H1 (cell line): ENCODE data around the gene KRTCAP2. TPM values are rescaled to one million over a fixed set of nuclear protein-coding genes. Genes with fewer than 3 reads are reported as not detected.

Experiments
- CTCF ChIA-PET: fragments of 300-600 bp; sonication (Branson Sonifier 250); formaldehyde crosslinking; loops from one replicate; lab custom pipeline; 2021; ENCODE audit not compliant: partially characterized antibody; lab: Charles Lee
- POLR2A ChIA-PET: fragments of 300-600 bp; sonication (Branson Sonifier 250); formaldehyde crosslinking; loops from one replicate; lab custom pipeline; 2021; ENCODE audit warnings: inconsistent platforms; ENCODE audit not compliant: partially characterized antibody; lab: Charles Lee
- DNase-seq, 2 experiments: peaks; one replicate each; pipeline versions ENCODE4 v3.0.0 to v3.0.0-alpha.2; 2010 to 2022; ENCODE audit warnings: low spot score in 2 of 2, low read depth in 1 of 2, mixed read lengths in 1 of 2
- FAIRE-seq: peaks from 2 replicates; lab custom pipeline; 2011; peaks lifted over from hg19 to GRCh38; lab: Jason Lieb, UNC
- H2AFZ ChIP-seq: 2 replicates; pipeline ENCODE4 v1.8.1; 2012; ENCODE audit warnings: low read length, inconsistent platforms
- H2AK5ac ChIP-seq: 2 replicates; pipeline ENCODE4 v1.6.1; 2013; ENCODE audit warnings: low read depth, low read length
- H2BK120ac ChIP-seq: replicated peaks from 2 replicates; pipeline ENCODE3; 2013; ENCODE audit warnings: low read depth, low read length, inconsistent platforms
- H2BK12ac ChIP-seq: 2 replicates; pipeline ENCODE4 v1.6.1; 2013; ENCODE audit warnings: low read depth, low read length
- H2BK15ac ChIP-seq: 2 replicates; pipeline ENCODE4 v1.6.1; 2013; ENCODE audit warnings: low read length
- H2BK20ac ChIP-seq: 2 replicates; pipeline ENCODE4 v1.6.1; 2013; ENCODE audit warnings: low read length
- H2BK5ac ChIP-seq: 2 replicates; pipeline ENCODE4 v1.6.1; 2013; ENCODE audit warnings: low read depth, low read length
- H3K14ac ChIP-seq: 2 replicates; pipeline ENCODE4 v1.6.1; 2013; ENCODE audit warnings: inconsistent platforms; ENCODE audit not compliant: insufficient read length
- H3K18ac ChIP-seq: 2 replicates; pipeline ENCODE4 v1.6.1; 2013; ENCODE audit warnings: low read length; ENCODE audit errors: extremely low read depth
- H3K23ac ChIP-seq: 2 replicates; pipeline ENCODE4 v1.6.1; 2013; ENCODE audit warnings: inconsistent platforms; ENCODE audit not compliant: insufficient read length
- H3K23me2 ChIP-seq: 2 replicates; pipeline ENCODE4 v1.6.1; 2013; ENCODE audit warnings: low read depth, low read length
- H3K27ac ChIP-seq: 2 replicates; pipeline ENCODE4 v1.6.1; 2011; ENCODE audit warnings: low read depth, low read length, inconsistent platforms
- H3K27me3 ChIP-seq, 4 experiments: replicated peaks in 1 of 4; 1 replicate in 1 of 4; 2 replicates in 3 of 4; pipeline versions ENCODE4 v1.6.1 to v1.8.1; 2011 to 2013; ENCODE audit warnings: low read length in 3 of 4, mild to moderate bottlenecking in 3 of 4, inconsistent platforms in 2 of 4, mixed read lengths in 2 of 4, moderate library complexity in 1 of 4; ENCODE audit not compliant: control insufficient read depth in 3 of 4, insufficient read depth in 3 of 4; ENCODE audit errors: extremely low read depth in 1 of 4
- H3K36me3 ChIP-seq, 4 experiments: 2 replicates each; pipeline versions ENCODE4 v1.6.1 to v1.8.1; 2011 to 2013; ENCODE audit warnings: mild to moderate bottlenecking in 4 of 4, low read length in 3 of 4, moderate library complexity in 2 of 4, control low read depth in 1 of 4, inconsistent platforms in 1 of 4; ENCODE audit not compliant: insufficient read depth in 4 of 4, control insufficient read depth in 2 of 4
- H3K4ac ChIP-seq: replicated peaks from 2 replicates; pipeline ENCODE3; 2013; ENCODE audit warnings: low read length, low read depth, mixed read lengths, inconsistent platforms; ENCODE audit not compliant: insufficient read length
- H3K4me1 ChIP-seq, 4 experiments: replicated peaks in 1 of 4; 1 replicate in 1 of 4; 2 replicates in 3 of 4; pipeline versions ENCODE4 v1.6.1 to v1.8.1; 2011 to 2013; ENCODE audit warnings: low read length in 3 of 4, inconsistent platforms in 2 of 4, mixed read lengths in 1 of 4; ENCODE audit not compliant: insufficient read depth in 4 of 4, control insufficient read depth in 3 of 4
- H3K4me2 ChIP-seq, 2 experiments: 2 replicates each; pipeline versions ENCODE4 v1.6.1 to v1.8.1; 2011 to 2013; ENCODE audit warnings: low read depth in 2 of 2, low read length in 2 of 2, control low read depth in 1 of 2, inconsistent platforms in 1 of 2, mild to moderate bottlenecking in 1 of 2; ENCODE audit not compliant: insufficient read depth in 1 of 2
- H3K4me3 ChIP-seq, 4 experiments: fragments of 200-600, 300-600 bp in 1 of 4; sonication (generic), shearing (Covaris generic), sonication (Bioruptor Twin) in 1 of 4; 2 replicates each; pipeline versions ENCODE4 v1.5.1 to v1.8.1; 2011 to 2016; ENCODE audit warnings: low read length in 4 of 4, low read depth in 3 of 4, control low read depth in 2 of 4, inconsistent platforms in 2 of 4, mild to moderate bottlenecking in 2 of 4, mixed read lengths in 1 of 4, moderate library complexity in 1 of 4; ENCODE audit not compliant: insufficient read depth in 2 of 4; ENCODE audit errors: extremely low read depth in 1 of 4
- H3K56ac ChIP-seq: replicated peaks from 2 replicates; pipeline ENCODE3; 2013; ENCODE audit warnings: low read depth, mild to moderate bottlenecking, mixed read lengths, low read length, inconsistent platforms; ENCODE audit not compliant: insufficient read length
- H3K79me1 ChIP-seq: 2 replicates; pipeline ENCODE4 v1.6.1; 2013; ENCODE audit warnings: low read depth, low read length, control low read depth
- H3K79me2 ChIP-seq, 2 experiments: 2 replicates each; pipeline versions ENCODE4 v1.6.1 to v1.8.1; 2012 to 2013; ENCODE audit warnings: low read length in 2 of 2, mild to moderate bottlenecking in 2 of 2, inconsistent platforms in 1 of 2; ENCODE audit not compliant: insufficient read depth in 2 of 2, control insufficient read depth in 1 of 2
- H3K9ac ChIP-seq, 4 experiments: replicated peaks in 1 of 4; 1 replicate in 1 of 4; 2 replicates in 3 of 4; pipeline versions ENCODE4 v1.6.1 to v1.8.1; 2011 to 2013; ENCODE audit warnings: low read depth in 3 of 4, low read length in 3 of 4, control low read depth in 2 of 4, mild to moderate bottlenecking in 2 of 4, moderate library complexity in 2 of 4, inconsistent platforms in 1 of 4; ENCODE audit errors: extremely low read depth in 1 of 4
- H3K9me3 ChIP-seq, 2 experiments: 2 replicates each; pipeline versions ENCODE4 v1.6.1 to v1.8.1; 2012 to 2013; ENCODE audit warnings: mild to moderate bottlenecking in 2 of 2, moderate library complexity in 2 of 2, control low read depth in 1 of 2, inconsistent platforms in 1 of 2, low read depth in 1 of 2, low read length in 1 of 2, mixed read lengths in 1 of 2; ENCODE audit not compliant: insufficient read depth in 2 of 2
- H4K20me1 ChIP-seq, 2 experiments: replicated peaks in 1 of 2; 2 replicates each; pipeline versions ENCODE3 to v1.8.1; 2011 to 2013; ENCODE audit warnings: inconsistent platforms in 2 of 2, low read length in 2 of 2, mild to moderate bottlenecking in 1 of 2; ENCODE audit not compliant: insufficient read depth in 2 of 2, control insufficient read depth in 1 of 2
- H4K5ac ChIP-seq: 2 replicates; pipeline ENCODE4 v1.6.1; 2013; ENCODE audit warnings: low read length, low read depth, mixed read lengths, inconsistent platforms; ENCODE audit not compliant: insufficient read length
- H4K8ac ChIP-seq: 2 replicates; pipeline ENCODE4 v1.8.0; 2013; ENCODE audit warnings: mild to moderate bottlenecking, moderate library complexity, low read length, inconsistent platforms; ENCODE audit not compliant: insufficient read depth; ENCODE audit errors: extremely low read depth
- H4K91ac ChIP-seq: replicated peaks from 2 replicates; pipeline ENCODE3; 2013; ENCODE audit warnings: low read length, mixed read lengths, inconsistent platforms; ENCODE audit not compliant: insufficient read length
- EP300 ChIP-seq, 2 experiments: IDR thresholded peaks; 1 replicate in 1 of 2; 2 replicates in 1 of 2; pipeline ENCODE4 v1.6.1; 2011 to 2012; ENCODE audit warnings: low read depth in 2 of 2, low read length in 2 of 2, mild to moderate bottlenecking in 2 of 2, borderline replicate concordance in 1 of 2, inconsistent platforms in 1 of 2, moderate library complexity in 1 of 2
- EZH2 ChIP-seq: fragments of 200-600 bp; sonication (generic); IDR thresholded peaks from 2 replicates; pipeline ENCODE4 v1.7.1; 2012; ENCODE audit warnings: low read depth, mild to moderate bottlenecking, moderate library complexity, low read length, inconsistent platforms; ENCODE audit not compliant: severe bottlenecking
- JUN ChIP-seq: IDR thresholded peaks from 2 replicates; pipeline ENCODE4 v1.6.1; 2011; ENCODE audit warnings: low read depth, mild to moderate bottlenecking, improper control_type of control experiment, low read length
- NANOG ChIP-seq: IDR thresholded peaks from 2 replicates; pipeline ENCODE4 v1.6.1; 2011; ENCODE audit warnings: low read length, low read depth, mild to moderate bottlenecking, inconsistent platforms; ENCODE audit not compliant: insufficient read depth, poor library complexity, severe bottlenecking
- PHF8 ChIP-seq: fragments of 200-600 bp; sonication (generic); conservative IDR thresholded peaks from 2 replicates; pipeline ENCODE4 v1.7.1; 2012; ENCODE audit warnings: low read depth, mild to moderate bottlenecking, inconsistent platforms, low read length, moderate library complexity
- SIRT6 ChIP-seq: IDR thresholded peaks from one replicate; pipeline ENCODE4 v1.7.1; 2012; ENCODE audit warnings: low read length, inconsistent platforms
- SP1 ChIP-seq: IDR thresholded peaks from 2 replicates; pipeline ENCODE4 v1.6.1; 2011; ENCODE audit warnings: low read depth, low read length
- TAF1 ChIP-seq: IDR thresholded peaks from 2 replicates; pipeline ENCODE4 v1.6.1; 2011; ENCODE audit warnings: mild to moderate bottlenecking, low read depth, low read length
- TAF7 ChIP-seq: optimal IDR thresholded peaks from 2 replicates; pipeline ENCODE3; 2011; ENCODE audit warnings: low read depth, mild to moderate bottlenecking, inconsistent platforms, low read length, moderate library complexity, borderline replicate concordance
- WGBS, 2 experiments: shearing (Covaris generic) in 1 of 2; methylation state at CpG; one replicate each; pipeline versions ENCODE4 v1.1.6 to v1.1.7; 2013 to 2015; ENCODE audit warnings: low lambda C conversion rate in 2 of 2, mixed read lengths in 2 of 2, inconsistent platforms in 1 of 2, low coverage in 1 of 2, missing lambda C conversion rate in 1 of 2; ENCODE audit not compliant: insufficient replicate concordance in 2 of 2, insufficient coverage in 1 of 2, insufficient read length in 1 of 2; ENCODE audit errors: extremely low coverage in 1 of 2, missing lambda C conversion rate in 1 of 2; 5-methylcytosine and 5-hydroxymethylcytosine counted together
- polyA plus RNA-seq, 7 experiments: library from polyadenylated mRNA; depleted of rRNA in 3 of 7; stranded (reverse) in 5 of 7; unstranded in 2 of 7; fragments of >200 nt in 5 of 7; fragments of 200-250 nt in 2 of 7; gene quantifications; 1 replicate in 5 of 7; 2 replicates in 1 of 7; 4 replicates in 1 of 7; pipeline versions ENCODE4 v1.2.1 to v1.2.3, GENCODE V29; 2011 to 2013; ENCODE audit warnings: missing spikeins in 2 of 7, mixed read lengths in 2 of 7
- total RNA-seq: library from RNA; stranded (reverse); fragmentation: NEBNext Ultra II Directional; extraction: Animal tissue kit (Norgen Biotek cat#: 25700); gene quantifications from 2 replicates; pipeline ENCODE4 v1.2.1, GENCODE V29; 2021
- TF ChIP-seq, protein P1 (sequence below): IDR thresholded peaks from 2 replicates; pipeline ENCODE4 v1.6.1; 2012; ENCODE audit warnings: inconsistent platforms

KRTCAP2 gene
- total and polyA plus RNA-seq, 2 of the 8 experiments (the other 6 are each of a cell fraction or from before 2014, with no cell fraction given), result 146 to 317 TPM

DNA sequence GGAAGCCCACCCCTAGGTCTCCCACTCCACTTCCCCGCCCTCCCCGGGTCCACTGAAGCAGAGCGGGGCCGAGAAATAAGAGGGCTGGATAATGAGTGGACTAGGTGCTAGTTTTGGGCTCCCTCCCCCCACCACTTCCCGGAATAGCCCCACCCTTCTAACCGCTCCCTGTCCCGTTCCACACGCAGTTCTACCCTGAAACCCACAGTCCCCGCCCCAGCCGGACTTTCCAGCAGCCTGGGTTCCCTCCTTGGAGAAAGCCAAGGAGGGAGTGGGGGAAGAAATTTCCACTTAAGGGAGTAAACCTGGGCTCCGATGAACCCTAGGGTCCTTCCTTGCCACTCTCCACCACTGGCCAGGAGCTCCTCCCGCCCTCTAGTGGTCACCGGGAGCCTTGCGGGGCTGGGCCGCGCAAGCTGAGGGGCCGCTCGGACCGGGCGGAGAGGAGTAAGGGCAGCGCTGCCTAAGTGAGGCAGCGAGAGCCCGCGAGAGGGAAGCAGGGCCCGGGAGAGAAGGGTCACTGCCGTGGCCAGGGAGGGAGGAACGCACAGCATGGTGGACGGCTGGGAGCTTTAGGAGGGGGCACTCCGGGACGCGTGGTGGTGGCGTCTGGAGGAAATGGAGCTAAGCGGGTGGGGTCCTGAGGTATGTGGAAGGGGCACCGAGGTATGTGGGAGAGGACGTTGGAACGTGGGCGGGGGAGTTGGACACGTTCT lies 20.3 kb upstream of the KRTCAP2 start:
- Histone ChIP-seq H3K27ac (peak overlapping the region; percentile 94), H3K79me1 (peaks cover 13% of the 10 kb centered on the region), H3K56ac (peak overlapping the region; percentile 70), H2BK12ac (peak overlapping the region; percentile 100), H4K8ac (peak overlapping the region; percentile 96), H3K36me3 (peaks cover 17 to 25% (median 18%) of the 10 kb centered on the region in 4 experiments), H3K4me2 (peak overlapping the region; percentile 81 to 87), H3K79me2 (peaks cover 6 to 32% of the 10 kb centered on the region in 2 experiments; a peak in 3 of 4 replicates), H2BK15ac (peak overlapping the region; percentile 97; the same call in 1 of the 2 replicates), H4K91ac (peak overlapping the region; percentile 100), H3K23ac (no peak overlapping the region), H3K4ac (peak overlapping the region; percentile 98), H3K9ac (peak overlapping the region in 3 of 4 experiments; percentile 72 to 96 (median 92); a peak in 6 of 7 replicates), H2BK20ac (peak overlapping the region; percentile 98), H3K14ac (peak overlapping the region; percentile 51), H2BK5ac (peak overlapping the region; percentile 99), H4K5ac (peak overlapping the region; percentile 99), H3K18ac (peak overlapping the region; percentile 99), H2AFZ (no peak overlapping the region), H3K4me3 (peak overlapping the region; percentile 60 to 98 (median 96)), H3K27me3 (no peaks in the 10 kb centered on the region), H2AK5ac (peak overlapping the region; percentile 69; the same call in 1 of the 2 replicates), H3K9me3 (no peaks in the 10 kb centered on the region), H4K20me1 (peaks cover 10 to 20% of the 10 kb centered on the region in 2 experiments), H3K4me1 (peaks cover 9 to 31% (median 25%) of the 10 kb centered on the region in 4 experiments), H2BK120ac (peak overlapping the region; percentile 47), H3K23me2 (peaks cover 24% of the 10 kb centered on the region)
- ChIA-PET POLR2A (interaction anchor here (0.6 to 19.4 kb wide), 30 partner anchors 14 to 250 kb away, joined by 3 to 512 read pairs (median 4); partner anchors contain the start of genes CLK2, ENTREP3, FLAD1 and HCN3), CTCF (interaction anchor here (0.6 to 5.1 kb wide), 30 partner anchors 9 to 1086 kb away, joined by 3 to 107 read pairs (median 4); partner anchors contain the start of genes ENTREP3, KRTCAP2, MTX1 and RUSC1)
- DNase-seq, result peak in 1 of 2 experiments; percentile 99
- FAIRE-seq, result no peak
- 1% methylated on average over 26 of the region's 38 CpGs; no CpG with 5 or more reads in 1 of the 2 experiments for WGBS, 2 experiments
- no peak for TF ChIP-seq EZH2
- TF ChIP-seq SIRT6, result no peak
- TF ChIP-seq JUN, result no peak
- peak; percentile 70 for TF ChIP-seq TAF1
- no peak for TF ChIP-seq NANOG
- TF ChIP-seq EP300 (IDR thresholded peaks at IDR 0.05; ENCODE audit: borderline replicate concordance in 1 of 2, low read depth in 2 of 2, low read length in 2 of 2), result peak in 1 of 2 experiments; percentile 70; a peak in 1 of 3 replicates
- TF ChIP-seq PHF8, result peak; percentile 51
- 0 out of 2 replicates have a peak, but pooled peaks have one; percentile 22 for TF ChIP-seq SP1
- TF ChIP-seq, protein P1, sequence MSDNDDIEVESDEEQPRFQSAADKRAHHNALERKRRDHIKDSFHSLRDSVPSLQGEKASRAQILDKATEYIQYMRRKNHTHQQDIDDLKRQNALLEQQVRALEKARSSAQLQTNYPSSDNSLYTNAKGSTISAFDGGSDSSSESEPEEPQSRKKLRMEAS, result peak; percentile 40; the same call in 1 of the 2 replicates
- TF ChIP-seq TAF7, result peak; percentile 74
